ENCODE data around the gene FLNC. TPM values are rescaled to one million over a fixed set of nuclear protein-coding genes. Genes with fewer than 3 reads are reported as not detected.

The FLNC gene
- total RNA-seq, 1 experiment from 2014 or later: 0.10 TPM

GRCh38 chr7:128845987-128846386, 15.8 kb downstream of the FLNC start:
- no peak for DNase-seq (ENCODE audit: low spot score)

GRCh38 chr7:128846781-128847444, 16.7 kb downstream of the FLNC start:
- DNase-seq (ENCODE audit: low spot score): no peak

- DNase-seq (ENCODE audit: low spot score): no peak
These were observed 17.6 kb downstream of the FLNC start for GRCh38 chr7:128847721-128848211.

GRCh38 chr7:128848289-128849155, 18.3 kb downstream of the FLNC start:
- no peak for DNase-seq (ENCODE audit: low spot score)

- no peak for DNase-seq (ENCODE audit: low spot score)
These were observed 18.9 kb downstream of the FLNC start for GRCh38 chr7:128849156-128849515.

GRCh38 chr7:128849804-128850490, 19.7 kb downstream of the FLNC start:
- DNase-seq (ENCODE audit: low spot score): no peak

- DNase-seq (ENCODE audit: low spot score): no peak
These were observed 22.5 kb downstream of the FLNC start for GRCh38 chr7:128852537-128853254.

- DNase-seq (ENCODE audit: low spot score): no peak
These were observed 23.6 kb downstream of the FLNC start for GRCh38 chr7:128853799-128854198.

GRCh38 chr7:128854396-128854795, 24.2 kb downstream of the FLNC start:
- DNase-seq (ENCODE audit: low spot score): no peak

- no peak for DNase-seq (ENCODE audit: low spot score)
These were observed 25.4 kb downstream of the FLNC start for GRCh38 chr7:128855559-128855958.

- DNase-seq (ENCODE audit: low spot score): no peak
These were observed 26.0 kb downstream of the FLNC start for GRCh38 chr7:128856001-128856718.

GRCh38 chr7:128858380-128859231, 28.4 kb downstream of the FLNC start:
- no peak for DNase-seq (ENCODE audit: low spot score)

GRCh38 chr7:128859232-128860157, 29.3 kb downstream of the FLNC start:
- DNase-seq (ENCODE audit: low spot score): no peak

- no peak for DNase-seq (ENCODE audit: low spot score)
These were observed 30.2 kb downstream of the FLNC start for GRCh38 chr7:128860158-128861073.

GRCh38 chr7:128861957-128862570, 31.9 kb downstream of the FLNC start:
- DNase-seq (ENCODE audit: low spot score): no peak

GRCh38 chr7:128862571-128863432, 32.6 kb downstream of the FLNC start, which contains the start of gene ATP6V1F:
ATP6V1F (plus strand) TSS chr7:128862856; CDS start chr7:128862905, 49 bp downstream.
- DNase-seq (ENCODE audit: low spot score): peak; percentile 97
